MV-4-11 (cell line): ENCODE results near the gene KLHL14.
A peak's percentile ranks its signal among the peaks of the same experiment; 100 is the strongest.
"Not testable (repeated sequence)": the region's sequence is repeated elsewhere in the genome, so short reads cannot be mapped to it uniquely, and the experiment has no call there.

Source experiments
- DNase-seq: peaks from one replicate; lab custom pipeline; 2025; lab: John Stamatoyannopoulos, UW

Gene KLHL14

DNA sequence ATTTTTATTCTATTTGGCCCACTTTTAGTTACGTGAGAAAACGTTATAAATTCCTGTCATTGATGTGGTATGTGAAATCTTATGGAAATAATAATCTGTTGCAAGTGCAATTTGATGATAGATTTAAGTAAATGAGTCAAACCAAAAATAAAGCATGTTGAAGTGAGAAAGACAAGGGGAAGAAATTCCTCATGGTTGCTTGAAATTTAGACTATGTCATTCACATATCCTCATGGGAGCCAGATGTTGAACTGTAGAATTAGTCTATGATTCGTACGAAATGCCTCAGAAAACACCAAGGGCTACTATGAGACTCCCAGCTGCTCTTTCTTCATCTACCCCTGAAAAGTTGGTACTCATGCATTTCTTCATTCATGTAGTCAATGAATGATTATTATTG, 55.7 kb downstream of the KLHL14 start:
- no peak for DNase-seq

DNA sequence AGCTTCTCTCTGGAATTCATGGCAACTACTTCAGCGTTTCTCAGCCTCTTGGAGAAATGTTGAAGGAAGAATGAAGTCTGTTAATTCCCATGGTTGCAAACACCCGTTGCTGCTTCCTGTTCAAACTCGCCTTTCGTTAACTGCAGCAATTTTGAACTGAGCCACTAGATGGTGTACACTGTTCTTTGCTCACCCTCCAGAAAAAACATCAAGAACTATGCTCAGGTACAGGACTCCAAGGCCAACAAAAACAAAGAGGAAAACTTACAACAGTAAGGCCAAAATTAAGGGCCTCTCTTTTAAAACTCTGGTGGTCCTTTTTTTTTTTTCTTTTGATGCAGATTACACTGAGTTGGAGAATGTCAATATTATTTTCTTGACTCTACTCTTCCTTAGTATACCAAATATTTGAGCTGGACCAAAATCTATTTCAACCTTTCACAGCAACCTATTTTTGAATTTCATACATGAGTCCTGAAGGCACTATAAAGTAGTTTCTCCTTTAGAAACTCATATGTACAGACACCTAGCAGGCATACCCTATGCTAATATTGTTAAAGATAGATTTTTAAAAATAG, 58.2 kb downstream of the KLHL14 start:
- peak; percentile 61 for DNase-seq

GRCh38 chr18:32712860-32713259, 60.0 kb downstream of the KLHL14 start:
- DNase-seq = no peak

GRCh38 chr18:32711862-32712261, 61.0 kb downstream of the KLHL14 start:
- no peak for DNase-seq

GRCh38 chr18:32707586-32707985, 65.2 kb downstream of the KLHL14 start:
- DNase-seq = no peak

DNA sequence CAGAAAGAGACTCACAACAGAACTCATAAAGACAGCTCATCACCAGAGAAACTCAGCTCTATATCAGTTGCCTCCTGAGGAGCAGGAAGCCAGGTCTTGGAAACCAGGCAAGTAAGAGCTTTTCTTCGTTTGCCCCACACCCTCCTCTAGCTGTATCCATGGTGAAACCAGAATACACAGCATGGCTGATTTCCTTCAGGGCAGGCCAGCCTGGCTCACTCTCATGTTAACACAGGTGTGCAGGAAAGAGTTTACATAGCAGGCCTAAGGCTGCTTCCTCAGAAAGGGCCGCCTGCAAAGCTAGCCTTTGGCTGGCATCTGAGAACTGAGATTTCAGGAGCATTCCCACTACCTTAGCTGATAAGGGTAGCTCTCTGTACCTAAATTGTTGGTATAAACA, 65.7 kb downstream of the KLHL14 start:
- DNase-seq = no peak

DNA sequence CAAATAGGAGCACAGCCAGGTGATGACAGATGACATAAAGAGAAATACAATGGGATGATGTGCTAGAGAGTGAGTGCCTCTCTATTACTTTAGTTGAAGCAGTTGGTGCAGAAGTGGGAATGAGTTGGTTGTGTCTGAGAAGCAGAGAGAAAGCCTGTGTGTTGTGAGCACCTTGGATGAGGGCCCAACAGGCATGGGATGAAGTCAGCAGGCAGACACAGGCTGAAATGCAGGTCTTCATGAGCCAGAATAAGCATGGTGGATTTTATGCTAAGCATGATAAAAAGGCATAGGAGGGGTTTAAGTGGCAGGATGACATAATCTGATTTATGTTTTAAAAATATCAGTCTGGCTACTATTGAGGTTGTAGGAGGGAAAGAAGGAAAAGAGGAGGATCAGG, 71.5 kb downstream of the KLHL14 start:
- no peak for DNase-seq

- no peak for DNase-seq
These were observed 74.7 kb downstream of the KLHL14 start for GRCh38 chr18:32698153-32698552.

- no peak for DNase-seq
These were observed 76.4 kb downstream of the KLHL14 start for GRCh38 chr18:32696376-32696775.

- no peak for DNase-seq
These were observed 77.3 kb downstream of the KLHL14 start for GRCh38 chr18:32695534-32695933.

GRCh38 chr18:32688821-32689220, 84.0 kb downstream of the KLHL14 start:
- no peak for DNase-seq

- DNase-seq = no peak
These were observed 87.9 kb downstream of the KLHL14 start for GRCh38 chr18:32684940-32685339.

- DNase-seq = no peak
These were observed 88.7 kb downstream of the KLHL14 start for GRCh38 chr18:32684096-32684495.

- no peak for DNase-seq
These were observed 89.8 kb downstream of the KLHL14 start for GRCh38 chr18:32683044-32683443.

DNA sequence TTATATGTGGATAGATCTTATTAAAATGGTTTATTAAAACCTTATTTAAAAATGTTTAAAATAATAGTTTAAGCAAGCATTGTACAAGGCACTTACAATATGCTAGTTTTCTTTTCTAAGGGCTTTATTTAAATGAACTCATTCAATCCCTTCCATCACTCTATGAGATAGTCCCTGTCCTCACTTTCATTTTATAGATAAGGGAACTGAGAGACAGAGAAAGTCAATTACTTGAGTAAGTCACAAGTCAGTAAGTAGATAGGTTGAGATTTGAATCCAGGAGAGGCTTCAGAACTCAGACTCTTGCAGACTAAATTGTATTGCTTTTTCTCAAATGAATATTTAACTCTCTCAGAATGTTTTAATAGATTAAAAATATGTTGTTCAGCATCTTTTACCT, 95.2 kb downstream of the KLHL14 start:
- DNase-seq = no peak

- DNase-seq = no peak
These were observed 98.3 kb downstream of the KLHL14 start for GRCh38 chr18:32674491-32674890.

DNA sequence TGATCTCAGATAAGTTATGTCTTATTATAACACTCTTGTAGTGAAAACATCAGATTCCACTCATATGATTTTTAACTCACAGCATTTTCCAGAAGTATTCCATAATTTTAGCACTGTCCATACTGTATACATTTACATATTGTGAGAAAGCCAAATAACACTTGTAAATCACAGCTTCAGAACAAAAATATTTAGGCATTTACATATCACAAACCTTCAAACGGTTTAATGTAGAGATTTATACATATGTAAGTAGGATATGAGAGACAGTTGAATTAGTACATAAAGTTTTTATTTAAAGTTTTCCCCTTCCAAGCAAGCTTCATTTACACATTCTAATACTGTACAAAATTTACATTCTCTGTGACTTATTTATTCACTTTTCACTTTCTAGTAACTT, 100.4 kb downstream of the KLHL14 start:
- no peak for DNase-seq

GRCh38 chr18:32670727-32671126, 102.1 kb downstream of the KLHL14 start:
- no peak for DNase-seq

DNA sequence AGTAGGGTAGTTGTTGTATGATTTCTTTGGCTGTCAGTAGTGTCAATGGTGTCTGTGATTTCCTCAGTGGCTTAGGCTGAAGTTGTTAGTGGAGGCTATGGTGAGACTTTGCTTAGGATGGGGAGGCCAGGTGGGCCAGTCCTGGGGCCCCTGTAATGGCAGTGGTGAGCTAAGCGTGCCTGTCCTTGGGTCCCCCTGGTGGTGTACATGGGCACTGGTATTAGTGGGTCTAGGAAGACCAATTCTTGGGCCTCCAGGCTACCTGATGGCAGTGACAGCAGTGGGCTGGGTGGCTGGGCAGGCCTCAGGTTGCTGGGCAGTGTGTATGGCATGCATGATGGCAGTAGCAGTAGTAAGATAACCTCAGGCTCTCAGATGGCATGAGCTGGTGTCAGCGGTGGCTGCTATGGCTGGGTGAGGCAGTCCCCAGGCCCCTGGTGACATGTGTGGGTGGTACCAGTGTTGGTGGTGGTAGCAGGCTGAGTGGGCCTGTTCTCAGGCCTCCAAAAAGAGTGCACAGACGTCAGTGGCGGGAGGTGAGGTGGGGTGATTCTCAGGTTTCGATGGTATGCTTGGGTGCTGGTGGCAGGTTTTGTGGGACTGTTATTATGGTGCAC, 103.2 kb downstream of the KLHL14 start:
- no peak for DNase-seq

DNA sequence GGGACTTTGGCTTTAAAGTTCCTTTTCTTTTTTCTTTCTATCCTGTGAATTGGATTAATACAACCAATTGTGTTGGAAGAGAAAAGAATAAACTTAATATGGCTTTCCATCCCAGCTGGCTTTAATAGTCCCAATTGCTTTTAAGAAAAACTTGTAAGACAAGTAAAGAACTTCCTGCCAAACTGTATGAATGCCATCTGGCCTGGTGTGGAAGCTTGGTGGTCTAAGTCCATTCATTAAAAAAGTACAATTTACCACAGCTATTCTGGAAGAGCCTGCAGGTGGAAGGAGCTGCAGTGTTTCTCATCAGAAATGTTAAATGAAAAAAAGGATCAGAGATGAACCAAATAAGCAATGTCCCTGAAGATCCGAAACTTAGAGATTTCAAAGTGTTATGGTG, 103.9 kb downstream of the KLHL14 start:
- DNase-seq = no peak

DNA sequence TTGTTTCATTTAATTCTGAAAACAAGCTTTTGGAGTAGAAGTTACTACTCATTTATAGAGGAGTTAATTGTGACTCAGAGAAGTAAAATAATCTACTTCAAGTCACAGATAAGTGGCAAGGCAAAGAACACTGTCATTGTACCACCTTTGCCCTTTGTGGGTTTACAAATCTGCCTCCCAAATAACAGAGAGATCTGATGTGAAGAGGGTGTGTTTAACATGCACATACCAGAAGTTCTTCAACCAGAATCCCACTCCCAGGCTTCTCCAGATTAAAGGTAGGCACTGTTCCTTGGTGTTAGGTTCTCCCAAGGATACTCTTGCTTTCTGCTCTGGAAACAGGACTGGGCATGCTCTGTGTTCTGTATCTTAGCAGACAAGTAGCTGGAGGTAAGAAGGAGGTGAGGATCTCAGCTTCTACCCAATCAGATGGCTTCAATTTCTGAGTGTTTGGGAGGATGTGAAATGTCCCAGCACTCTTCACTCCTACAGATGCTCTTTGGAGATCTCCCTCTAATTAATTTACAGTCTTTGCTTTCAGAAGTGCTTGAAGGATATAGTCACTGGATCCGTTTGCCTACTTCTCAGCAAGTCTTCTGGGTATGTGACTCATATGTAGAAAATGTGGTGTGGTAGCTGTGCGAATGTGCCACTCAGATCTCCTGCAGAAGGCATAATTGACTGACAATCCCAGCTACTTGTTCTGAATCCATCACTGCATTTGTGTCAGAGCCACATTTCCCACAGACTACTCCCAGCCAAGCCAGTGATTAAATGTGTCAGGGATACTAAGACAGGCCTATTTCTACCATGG, 111.1 kb downstream of the KLHL14 start:
- no peak for DNase-seq

DNA sequence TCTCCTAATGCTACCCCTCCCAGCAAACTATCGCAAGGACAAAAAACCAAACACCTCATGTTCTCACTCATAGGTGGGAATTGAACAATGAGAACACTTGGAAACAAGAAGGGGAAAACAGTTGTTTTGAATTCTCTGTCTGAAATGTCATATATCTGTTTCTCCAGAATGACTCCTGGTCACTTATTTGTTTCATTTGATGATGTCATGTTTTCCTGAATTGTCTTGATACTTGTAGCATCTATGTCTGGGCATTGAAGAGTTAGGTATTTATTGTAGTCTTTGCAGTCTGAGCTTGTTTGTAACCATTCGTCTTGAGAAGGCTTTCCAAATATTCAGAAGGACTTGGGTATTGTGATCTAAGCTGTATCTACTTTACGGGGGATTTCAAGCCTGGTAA, 118.3 kb downstream of the KLHL14 start:
- DNase-seq = not testable (repeated sequence)

DNA sequence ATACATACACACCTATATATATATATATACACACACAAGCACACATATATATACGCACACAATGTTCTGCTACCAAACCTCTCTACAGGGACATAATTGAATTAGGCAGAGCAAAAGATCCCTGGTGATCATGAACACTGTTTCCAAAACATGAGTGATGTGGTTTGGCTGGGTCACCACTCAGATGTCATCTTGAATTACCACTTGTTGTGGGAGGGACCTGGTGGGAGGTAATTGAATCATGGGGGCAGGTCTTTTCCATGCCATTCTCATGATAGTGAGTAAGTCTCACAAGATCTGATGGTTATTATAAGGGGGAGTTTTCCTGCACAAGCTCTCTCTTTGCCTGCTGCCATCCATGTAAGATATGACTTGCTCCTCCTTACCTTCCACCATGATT, 135.2 kb downstream of the KLHL14 start:
- DNase-seq = not testable (repeated sequence)
